ENCODE results near the gene B3GNT7.

- no peak for TF ChIP-seq TAF1 (IDR thresholded peaks at IDR 0.05; ENCODE audit: borderline replicate concordance, low read depth, low read length)
- no peak for TF ChIP-seq POLR2A (IDR thresholded peaks at IDR 0.05; ENCODE audit: low read depth, low read length)
Observed at GRCh38 chr2:231409776-231410175, 14.3 kb downstream of the B3GNT7 start.
